ENCODE measurements around the gene EXOC2. TPM values are rescaled to one million over a fixed set of nuclear protein-coding genes. Genes with fewer than 3 reads are reported as not detected.

EXOC2 gene
- total RNA-seq, 1 experiment from 2014 or later: 24.5 TPM

- TF ChIP-seq ZBTB33 (IDR thresholded peaks at IDR 0.05; ENCODE audit: extremely low read depth, insufficient replicate concordance, low read length) (no peak), ZNF274 (IDR thresholded peaks at IDR 0.05; ENCODE audit: low read depth, low read length) (no peak), EGR1 (IDR thresholded peaks at IDR 0.05; ENCODE audit: low read depth) (no peak), CTCF (IDR thresholded peaks at IDR 0.05 in 2 of 3, conservative IDR thresholded peaks at IDR 0.05 in 1 of 3; ENCODE audit: borderline replicate concordance in 1 of 3, insufficient read depth in 1 of 3, low read depth in 2 of 3, low read length in 2 of 3) (no peak)
Measured at GRCh38 chr6:621931-622330, 71.0 kb downstream of the EXOC2 start (continued).

GRCh38 chr6:620950-621349 lies 72.0 kb downstream of the EXOC2 start:
- no peaks in the 10 kb centered on the region for H3K27me3 ChIP-seq (ENCODE audit: insufficient read depth, low read length)
- ChIA-PET POLR2A (no interaction called here), RAD21 (ENCODE audit: low non-redundant PET in 1 of 2, low total read pairs in 2 of 2, uncharacterized antibody in 2 of 2, unreplicated experiment in 2 of 2) (no interaction called here), CTCF (no interaction called here)
- H3K9me3 ChIP-seq (ENCODE audit: control insufficient read depth in 1 of 2, insufficient read depth in 1 of 2, low read depth in 1 of 2, low read length in 2 of 2): no peaks in the 10 kb centered on the region
- no peak overlapping the region for H3K27ac ChIP-seq (ENCODE audit: low read depth, low read length)
- no peaks in the 10 kb centered on the region for H3K4me1 ChIP-seq (ENCODE audit: control insufficient read depth in 1 of 2, insufficient read depth in 2 of 2, low read length in 2 of 2)
- no peak overlapping the region for H2AFZ ChIP-seq (ENCODE audit: low read depth, low read length, poor library complexity, severe bottlenecking)
- DNase-seq (ENCODE audit: low read depth, low spot score): no peak
- intact Hi-C loops (cut with micrococcal nuclease): loop anchor here (10.0 kb wide), 1 partner anchor 164 kb away; no protein-coding TSS in a partner anchor
- H3K4me3 ChIP-seq (replicated peaks in 1 of 2; ENCODE audit: low read depth in 1 of 2, low read length in 2 of 2): no peak overlapping the region
- no peak for ATAC-seq
- H4K20me1 ChIP-seq (ENCODE audit: insufficient read depth): no peaks in the 10 kb centered on the region
- no peak overlapping the region for H3K4me2 ChIP-seq (ENCODE audit: low read length)
- BruUV-seq (replicated peaks): no TSS peak
- no peaks in the 10 kb centered on the region for H3K36me3 ChIP-seq (ENCODE audit: control insufficient read depth in 1 of 2, insufficient read depth in 2 of 2, low read length in 2 of 2)
- no peak overlapping the region for H3K9ac ChIP-seq (ENCODE audit: low read length)
- TF ChIP-seq CEBPB (IDR thresholded peaks at IDR 0.05; ENCODE audit: low read depth) (no peak), POLR2AphosphoS5 (IDR thresholded peaks at IDR 0.05; ENCODE audit: low read depth, low read length) (no peak), SRF (IDR thresholded peaks at IDR 0.05; ENCODE audit: low read depth) (no peak)
- H3K79me2 ChIP-seq (ENCODE audit: insufficient read depth, low read length): no peaks in the 10 kb centered on the region
- no peaks in the 10 kb centered on the region for H3K9me2 ChIP-seq (ENCODE audit: insufficient read depth)

Measured in HCT116 (cell line).